ENCODE measurements around the gene UBE2I. TPM values are rescaled to one million over a fixed set of nuclear protein-coding genes. Genes with fewer than 3 reads are reported as not detected.

Gene UBE2I
- total RNA-seq, 1 donor from 2014 or later: 143 TPM

- Histone ChIP-seq H3K4me1 (ENCODE audit: insufficient read depth, low read length) (no peaks in the 10 kb centered on the region), H3K79me2 (ENCODE audit: insufficient read depth, low read length) (no peaks in the 10 kb centered on the region), H4K20me1 (ENCODE audit: insufficient read depth, low read length) (no peaks in the 10 kb centered on the region), H3K4me2 (ENCODE audit: low read length) (no peak overlapping the region), H3K9me3 (ENCODE audit: insufficient read depth, low read depth, low read length) (no peaks in the 10 kb centered on the region), H2AFZ (ENCODE audit: low read depth, low read length) (no peak overlapping the region), H3K27me3 (ENCODE audit: insufficient read depth, low read length) (peaks cover 28% of the 10 kb centered on the region), H3K36me3 (ENCODE audit: insufficient read depth, low read length) (no peaks in the 10 kb centered on the region), H3K27ac (ENCODE audit: low read depth, low read length) (no peak overlapping the region), H3K9ac (ENCODE audit: low read length) (no peak overlapping the region), H3K4me3 (ENCODE audit: insufficient read depth, low read depth, low read length) (no peak overlapping the region)
- Mint-ChIP-seq H3K9me3 (ENCODE audit: unreplicated experiment) (peaks cover 5% of the 10 kb centered on the region), H3K27me3 (ENCODE audit: low read depth, unreplicated experiment) (peaks cover 33% of the 10 kb centered on the region), H3K27ac (ENCODE audit: unreplicated experiment) (no peak overlapping the region), H3K36me3 (ENCODE audit: low read depth, unreplicated experiment) (no peaks in the 10 kb centered on the region), H3K4me1 (ENCODE audit: low read depth, unreplicated experiment) (no peaks in the 10 kb centered on the region), H3K4me3 (ENCODE audit: unreplicated experiment) (no peak overlapping the region)
- peak; percentile 4 for TF ChIP-seq EZH2 (IDR thresholded peaks at IDR 0.05; ENCODE audit: insufficient read depth, low read length)
- TF ChIP-seq CTCF (IDR thresholded peaks at IDR 0.05; ENCODE audit: insufficient read depth, low read depth, low read length): no peak
- FAIRE-seq: no peak
- no peak for DNase-seq (ENCODE audit: low read depth)
Measured at GRCh38 chr16:1262210-1262845, 47.1 kb upstream of the UBE2I start.

- no peaks in the 10 kb centered on the region for H3K79me2 ChIP-seq (ENCODE audit: insufficient read depth, low read length)
- H3K27me3 ChIP-seq (ENCODE audit: insufficient read depth, low read length): peaks cover 28% of the 10 kb centered on the region
- TF ChIP-seq CTCF (IDR thresholded peaks at IDR 0.05; ENCODE audit: insufficient read depth, low read depth, low read length): no peak
- no peak for TF ChIP-seq EZH2 (IDR thresholded peaks at IDR 0.05; ENCODE audit: insufficient read depth, low read length)
- no peak overlapping the region for H3K4me2 ChIP-seq (ENCODE audit: low read length)
- H3K4me3 Mint-ChIP-seq (ENCODE audit: unreplicated experiment): no peak overlapping the region
- DNase-seq (ENCODE audit: low read depth) (no peak), FAIRE-seq (no peak)
- no peak overlapping the region for H3K9ac ChIP-seq (ENCODE audit: low read length)
- no peaks in the 10 kb centered on the region for H4K20me1 ChIP-seq (ENCODE audit: insufficient read depth, low read length)
- no peaks in the 10 kb centered on the region for H3K9me3 ChIP-seq (ENCODE audit: insufficient read depth, low read depth, low read length)
- no peak overlapping the region for H3K27ac Mint-ChIP-seq (ENCODE audit: unreplicated experiment)
- H3K9me3 Mint-ChIP-seq (ENCODE audit: unreplicated experiment): peaks cover 5% of the 10 kb centered on the region
- H3K36me3 Mint-ChIP-seq (ENCODE audit: low read depth, unreplicated experiment): no peaks in the 10 kb centered on the region
- H3K4me1 ChIP-seq (ENCODE audit: insufficient read depth, low read length): no peaks in the 10 kb centered on the region
- peaks cover 32% of the 10 kb centered on the region for H3K27me3 Mint-ChIP-seq (ENCODE audit: low read depth, unreplicated experiment)
- no peak overlapping the region for H2AFZ ChIP-seq (ENCODE audit: low read depth, low read length)
- H3K4me3 ChIP-seq (ENCODE audit: insufficient read depth, low read depth, low read length): no peak overlapping the region
- no peaks in the 10 kb centered on the region for H3K36me3 ChIP-seq (ENCODE audit: insufficient read depth, low read length)
- H3K4me1 Mint-ChIP-seq (ENCODE audit: low read depth, unreplicated experiment): no peaks in the 10 kb centered on the region
- no peak overlapping the region for H3K27ac ChIP-seq (ENCODE audit: low read depth, low read length)
Measured at GRCh38 chr16:1262846-1263221, 46.6 kb upstream of the UBE2I start.

GRCh38 chr16:1263591-1264344 lies 45.7 kb upstream of the UBE2I start:
- Histone ChIP-seq H3K36me3 (ENCODE audit: insufficient read depth, low read length) (no peaks in the 10 kb centered on the region), H2AFZ (ENCODE audit: low read depth, low read length) (no peak overlapping the region), H3K27me3 (ENCODE audit: insufficient read depth, low read length) (peaks cover 28% of the 10 kb centered on the region), H3K4me3 (ENCODE audit: insufficient read depth, low read depth, low read length) (no peak overlapping the region), H3K4me1 (ENCODE audit: insufficient read depth, low read length) (no peaks in the 10 kb centered on the region), H3K79me2 (ENCODE audit: insufficient read depth, low read length) (no peaks in the 10 kb centered on the region), H3K9ac (ENCODE audit: low read length) (no peak overlapping the region), H4K20me1 (ENCODE audit: insufficient read depth, low read length) (no peaks in the 10 kb centered on the region), H3K27ac (ENCODE audit: low read depth, low read length) (no peak overlapping the region), H3K9me3 (ENCODE audit: insufficient read depth, low read depth, low read length) (no peaks in the 10 kb centered on the region), H3K4me2 (ENCODE audit: low read length) (no peak overlapping the region)
- Mint-ChIP-seq H3K27me3 (ENCODE audit: low read depth, unreplicated experiment) (peaks cover 32% of the 10 kb centered on the region), H3K36me3 (ENCODE audit: low read depth, unreplicated experiment) (no peaks in the 10 kb centered on the region), H3K4me1 (ENCODE audit: low read depth, unreplicated experiment) (no peaks in the 10 kb centered on the region), H3K9me3 (ENCODE audit: unreplicated experiment) (peaks cover 5% of the 10 kb centered on the region), H3K4me3 (ENCODE audit: unreplicated experiment) (no peak overlapping the region), H3K27ac (ENCODE audit: unreplicated experiment) (no peak overlapping the region)
- TF ChIP-seq CTCF (IDR thresholded peaks at IDR 0.05; ENCODE audit: insufficient read depth, low read depth, low read length): no peak
- TF ChIP-seq EZH2 (IDR thresholded peaks at IDR 0.05; ENCODE audit: insufficient read depth, low read length): no peak
- DNase-seq (ENCODE audit: low read depth) (no peak), FAIRE-seq (no peak)
